GM10847 (cell line): ENCODE data around the gene ZNF516.

ENCODE experiments used
- POLR2A ChIP-seq: IDR thresholded peaks from 2 replicates; pipeline ENCODE4 v1.6.1; 2011; ENCODE audit not compliant: insufficient read length; ENCODE audit errors: extremely low read depth

Gene ZNF516

GRCh38 chr18:76458522-76459311, 36.3 kb downstream of the ZNF516 start:
- TF ChIP-seq POLR2A = no peak

- TF ChIP-seq POLR2A = no peak
Measured at GRCh38 chr18:76457957-76458356, 37.1 kb downstream of the ZNF516 start.

- TF ChIP-seq POLR2A = no peak
Measured at GRCh38 chr18:76457475-76457874, 37.6 kb downstream of the ZNF516 start.

DNA sequence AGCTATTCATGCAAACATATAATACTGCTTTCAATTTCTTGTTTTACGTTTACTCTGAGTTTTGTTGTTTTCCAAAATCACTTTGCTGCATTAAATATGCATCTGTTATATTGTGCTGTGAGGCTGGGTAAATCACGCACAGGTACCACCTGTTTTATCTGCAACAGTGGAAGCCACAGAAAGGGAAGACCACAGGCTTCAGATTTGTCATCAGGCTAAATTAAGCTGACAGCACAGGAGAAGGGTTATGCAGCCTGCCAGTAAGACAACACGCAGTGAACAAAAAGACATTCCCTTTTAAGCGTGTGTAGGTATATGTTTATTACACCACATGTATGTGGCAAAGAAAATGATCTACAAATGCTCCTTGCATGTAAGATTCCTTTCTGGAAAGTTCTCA, 38.2 kb downstream of the ZNF516 start:
- no peak for TF ChIP-seq POLR2A

DNA sequence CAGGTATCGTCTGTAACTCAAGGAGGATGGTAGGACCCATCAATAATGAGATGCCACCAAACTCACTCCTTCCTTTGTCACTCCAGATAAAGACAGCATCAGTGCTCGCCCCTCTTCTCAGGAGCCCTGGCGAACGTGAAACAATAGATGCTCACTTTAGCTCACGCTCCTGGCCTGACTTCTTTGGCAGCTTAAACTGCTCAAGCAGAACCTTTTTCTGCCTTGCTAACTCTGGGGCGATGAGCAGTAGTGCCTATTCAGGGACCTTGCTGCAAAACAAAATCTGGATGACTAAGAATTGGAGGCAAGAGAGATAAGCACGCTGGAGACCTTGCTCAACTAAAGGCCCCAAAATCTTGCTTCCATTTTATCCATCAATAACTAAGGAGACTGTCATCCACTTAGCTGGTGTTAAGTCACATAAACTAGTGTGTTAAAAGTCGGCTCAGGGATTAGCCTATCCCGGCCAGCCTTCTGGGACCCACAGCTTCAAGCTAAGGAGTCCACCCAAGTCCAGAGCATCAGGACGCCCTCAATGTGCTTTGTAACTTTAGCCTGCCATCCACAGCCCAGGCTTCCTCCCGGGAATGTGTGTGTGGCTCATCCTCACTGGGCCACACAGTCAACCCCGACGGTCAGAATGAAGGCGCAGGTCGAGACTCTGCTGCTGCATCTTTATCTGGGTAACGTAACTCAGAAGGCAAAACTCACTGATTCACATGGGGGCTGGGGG, 38.9 kb downstream of the ZNF516 start:
- no peak for TF ChIP-seq POLR2A

- TF ChIP-seq POLR2A = no peak
Measured at GRCh38 chr18:76455003-76455676, 39.9 kb downstream of the ZNF516 start.

DNA sequence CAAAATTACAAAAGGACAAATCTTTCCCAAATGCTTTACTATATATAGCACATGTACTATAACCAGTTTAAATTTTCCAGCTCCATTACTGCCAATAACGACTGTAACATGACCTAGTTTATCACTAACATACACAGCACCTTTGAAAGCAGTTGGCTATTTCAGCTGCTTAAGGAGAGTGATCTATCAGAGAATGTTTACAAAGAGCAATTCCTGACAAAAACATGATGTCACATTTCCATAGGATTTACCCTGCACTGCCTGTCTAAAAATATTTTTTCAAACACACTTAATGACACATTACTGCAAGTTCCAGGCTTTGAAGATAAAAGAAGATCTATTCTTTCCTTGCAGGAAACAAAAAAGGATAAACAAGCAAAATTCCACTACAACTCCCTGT, 40.6 kb downstream of the ZNF516 start:
- TF ChIP-seq POLR2A = no peak

DNA sequence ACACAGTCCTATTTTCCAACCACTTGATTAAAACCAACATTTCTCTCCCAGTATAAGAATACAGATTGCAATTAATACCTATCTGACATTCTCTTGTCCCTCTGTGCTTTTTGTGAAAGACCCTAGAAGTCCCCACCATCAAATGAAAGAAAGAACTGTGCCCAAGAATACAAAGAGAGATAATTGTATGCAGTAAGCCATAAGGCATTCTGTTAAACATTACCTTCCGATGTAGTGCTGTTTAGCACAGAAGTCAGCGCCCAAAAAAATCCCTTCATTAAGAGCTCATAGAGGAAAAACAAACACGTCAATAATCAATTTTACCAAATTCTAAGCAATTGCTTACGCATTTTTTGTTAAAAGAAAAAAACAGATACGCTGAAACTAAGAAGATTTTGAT, 41.1 kb downstream of the ZNF516 start:
- TF ChIP-seq POLR2A = no peak

DNA sequence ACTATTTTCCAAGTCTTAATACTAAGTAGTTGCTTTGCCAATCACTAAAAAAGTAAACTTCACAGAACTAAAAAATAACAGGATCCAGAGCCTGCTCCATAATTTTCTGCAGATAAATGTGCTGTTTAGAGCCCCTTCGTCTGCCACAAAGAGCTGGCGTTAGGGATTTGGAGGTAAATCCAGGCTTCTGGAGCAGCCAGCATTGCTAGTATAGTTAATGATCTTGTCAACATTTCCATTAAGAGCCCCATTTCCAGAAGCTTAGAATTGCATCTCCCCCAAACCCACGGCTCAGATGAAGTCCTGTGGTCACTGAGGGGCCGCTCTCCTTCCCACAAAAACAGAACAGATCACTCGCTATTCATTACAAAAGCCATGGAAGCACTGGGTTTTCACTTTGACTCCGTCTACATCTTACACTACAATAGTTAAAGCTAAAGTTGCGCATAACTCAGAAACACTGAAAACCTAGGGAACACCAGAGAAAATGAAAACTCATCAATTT, 41.9 kb downstream of the ZNF516 start:
- TF ChIP-seq POLR2A = no peak

GRCh38 chr18:76452357-76452756, 42.7 kb downstream of the ZNF516 start:
- TF ChIP-seq POLR2A = no peak

GRCh38 chr18:76451396-76452331, 43.4 kb downstream of the ZNF516 start:
- no peak for TF ChIP-seq POLR2A

DNA sequence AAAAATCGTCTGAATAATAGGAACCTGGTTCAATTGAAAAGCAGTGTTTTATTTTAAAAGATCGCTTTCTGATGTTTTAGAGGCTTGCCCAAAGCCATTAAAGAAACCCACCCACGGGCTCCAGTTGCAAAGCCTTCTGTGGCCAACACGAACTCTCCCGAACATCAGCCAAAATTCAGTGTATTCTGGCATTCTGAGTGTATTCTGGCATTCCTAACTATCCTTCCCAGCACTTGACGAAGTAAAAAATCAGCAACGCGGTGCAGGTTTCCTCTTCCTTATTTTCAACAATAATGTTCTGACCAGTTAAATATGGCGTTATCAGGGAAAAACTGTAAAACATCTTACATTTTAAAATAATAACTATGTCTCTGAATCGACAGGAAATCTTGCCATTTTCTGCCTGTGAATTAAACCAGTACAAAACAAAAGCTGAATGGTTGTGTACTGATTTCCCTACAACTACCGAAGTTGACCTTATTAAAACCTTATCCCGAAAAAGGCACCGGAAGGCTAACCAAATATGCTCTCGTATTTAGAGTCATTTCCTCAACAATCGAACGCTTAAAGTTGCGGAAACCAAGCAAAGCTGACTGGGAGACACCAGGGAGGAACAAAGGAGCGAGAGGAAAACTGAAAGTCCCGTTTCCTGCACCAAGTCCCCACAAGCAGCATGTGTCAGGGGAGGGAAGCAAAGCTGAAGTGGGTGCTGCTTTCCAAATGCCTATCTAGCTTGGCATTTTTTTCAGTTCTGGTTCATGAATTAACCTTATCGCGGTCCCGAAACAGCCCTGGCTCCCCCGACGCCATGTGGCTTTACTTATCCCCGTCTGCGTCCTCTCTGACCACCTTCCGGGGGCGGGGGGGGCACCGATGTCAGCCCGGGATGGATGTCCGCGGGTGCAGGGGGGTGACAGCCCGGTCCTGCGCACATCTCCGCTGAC, 44.3 kb downstream of the ZNF516 start:
- TF ChIP-seq POLR2A = no peak

GRCh38 chr18:76449111-76449453, 46.0 kb downstream of the ZNF516 start:
- no peak for TF ChIP-seq POLR2A
